HT-29 (cell line): ENCODE data around the gene ABCC3. TPM values are rescaled to one million over a fixed set of nuclear protein-coding genes. Genes with fewer than 3 reads are reported as not detected.
"Not testable (repeated sequence)": the region's sequence is repeated elsewhere in the genome, so short reads cannot be mapped to it uniquely, and the experiment has no call there.

Experiments
- DNase-seq: peaks from one replicate; pipeline ENCODE4 v3.0.0-alpha.2; 2015; ENCODE audit warnings: low spot score
- total RNA-seq: library from RNA; depleted of rRNA; stranded (reverse); fragments of >200 nt; shearing (Covaris generic); gene quantifications from 2 replicates; pipeline ENCODE4 v1.2.3, GENCODE V29; 2014

The ABCC3 gene
- total RNA-seq, 1 experiment from 2014 or later = 286 TPM

GRCh38 chr17:50666316-50666715 lies 31.6 kb downstream of the ABCC3 start:
- no peak for DNase-seq

- DNase-seq = no peak
Observed at GRCh38 chr17:50667259-50668024, 32.8 kb downstream of the ABCC3 start.

GRCh38 chr17:50668025-50668837 lies 33.5 kb downstream of the ABCC3 start:
- DNase-seq = no peak

GRCh38 chr17:50668838-50669581 lies 34.3 kb downstream of the ABCC3 start:
- DNase-seq = no peak

- DNase-seq = no peak
Observed at GRCh38 chr17:50672071-50672470, 37.4 kb downstream of the ABCC3 start.

GRCh38 chr17:50672831-50673551 lies 38.3 kb downstream of the ABCC3 start:
- DNase-seq = no peak

GRCh38 chr17:50675190-50675589 lies 40.5 kb downstream of the ABCC3 start:
- DNase-seq = no peak

GRCh38 chr17:50675627-50676026 lies 40.9 kb downstream of the ABCC3 start:
- no peak for DNase-seq

GRCh38 chr17:50676065-50676975 lies 41.6 kb downstream of the ABCC3 start:
- DNase-seq = no peak

- DNase-seq = no peak
Observed at GRCh38 chr17:50677851-50678375, 43.2 kb downstream of the ABCC3 start.

GRCh38 chr17:50679008-50679544 lies 44.4 kb downstream of the ABCC3 start:
- no peak for DNase-seq

GRCh38 chr17:50680126-50680525 lies 45.4 kb downstream of the ABCC3 start:
- no peak for DNase-seq

- DNase-seq = not testable (repeated sequence)
Observed at GRCh38 chr17:50680543-50681262, 46.0 kb downstream of the ABCC3 start.

- peak; percentile 66 for DNase-seq
Observed at GRCh38 chr17:50681263-50682200, 46.9 kb downstream of the ABCC3 start.

GRCh38 chr17:50682441-50682840 lies 47.8 kb downstream of the ABCC3 start:
- no peak for DNase-seq

- no peak for DNase-seq
Observed at GRCh38 chr17:50682938-50683337, 48.3 kb downstream of the ABCC3 start.

- no peak for DNase-seq
Observed at GRCh38 chr17:50683434-50684287, 49.0 kb downstream of the ABCC3 start.
